Fibroblast of skin of scalp (primary cell): ENCODE measurements around the gene C20orf173.
"Not testable (repeated sequence)": the region's sequence is repeated elsewhere in the genome, so short reads cannot be mapped to it uniquely, and the experiment has no call there.

Source experiments
- DNase-seq: peaks from one replicate; pipeline ENCODE4 v3.0.0-alpha.2; 2013

C20orf173 gene

DNA sequence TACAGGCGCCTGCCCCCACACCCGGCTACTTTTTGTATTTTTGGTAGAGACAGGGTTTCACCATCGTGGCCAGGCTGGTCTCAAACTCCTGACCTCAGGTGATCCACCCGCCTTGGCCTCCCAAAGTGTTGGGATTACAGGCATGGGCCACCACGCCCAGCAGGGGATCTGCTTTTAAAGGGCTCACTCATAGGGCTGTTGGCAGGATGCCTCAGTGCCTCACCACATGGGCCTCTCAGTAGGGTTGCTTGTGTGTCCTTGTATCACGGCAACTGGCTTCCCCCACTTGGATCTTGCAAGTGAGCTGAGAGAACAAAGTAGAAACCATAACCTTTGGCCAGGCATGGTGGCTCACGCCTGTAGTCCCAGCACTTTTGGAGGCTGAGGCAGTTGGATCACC, 15.5 kb upstream of the C20orf173 start:
- DNase-seq = peak; percentile 61

DNA sequence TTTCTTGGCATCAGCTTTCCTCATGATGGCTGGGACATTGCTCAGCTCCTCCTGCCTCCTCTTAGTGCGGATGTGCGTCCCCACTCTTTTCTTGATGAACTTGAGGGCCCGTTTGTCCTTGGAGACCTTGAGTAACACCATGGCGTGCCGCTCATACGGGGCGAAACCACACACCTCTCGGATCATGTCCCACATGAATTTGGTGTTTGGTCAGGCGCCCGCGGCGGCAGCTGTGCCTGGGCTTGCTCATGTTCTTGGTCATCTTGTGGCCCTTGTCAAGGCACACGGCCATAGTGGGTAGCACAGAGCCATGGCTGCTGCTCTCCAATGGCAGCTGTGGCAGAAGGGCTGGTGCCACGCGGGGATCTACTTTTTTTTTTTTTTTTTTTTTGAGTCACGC, 15.0 kb upstream of the C20orf173 start:
- no peak for DNase-seq

DNA sequence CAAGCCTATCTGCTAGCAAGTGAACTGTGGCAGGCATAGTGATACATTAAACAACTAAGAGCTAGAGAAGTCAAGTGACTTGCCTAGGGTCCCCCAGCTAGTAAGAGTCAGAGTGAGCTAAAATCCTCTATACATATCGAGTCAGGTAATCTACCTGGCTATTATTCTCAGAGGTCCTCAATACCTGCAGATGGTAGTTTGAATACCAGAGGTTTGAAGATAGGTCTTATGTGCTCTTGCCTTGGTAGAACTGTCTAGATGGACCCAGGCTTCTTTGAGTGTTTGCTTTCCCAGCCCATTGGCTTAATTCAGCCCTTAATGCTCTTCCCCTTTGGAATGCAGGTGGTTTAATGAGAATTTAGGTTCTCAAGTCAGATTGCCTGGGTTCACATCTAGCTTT, 13.5 kb upstream of the C20orf173 start:
- no peak for DNase-seq

DNA sequence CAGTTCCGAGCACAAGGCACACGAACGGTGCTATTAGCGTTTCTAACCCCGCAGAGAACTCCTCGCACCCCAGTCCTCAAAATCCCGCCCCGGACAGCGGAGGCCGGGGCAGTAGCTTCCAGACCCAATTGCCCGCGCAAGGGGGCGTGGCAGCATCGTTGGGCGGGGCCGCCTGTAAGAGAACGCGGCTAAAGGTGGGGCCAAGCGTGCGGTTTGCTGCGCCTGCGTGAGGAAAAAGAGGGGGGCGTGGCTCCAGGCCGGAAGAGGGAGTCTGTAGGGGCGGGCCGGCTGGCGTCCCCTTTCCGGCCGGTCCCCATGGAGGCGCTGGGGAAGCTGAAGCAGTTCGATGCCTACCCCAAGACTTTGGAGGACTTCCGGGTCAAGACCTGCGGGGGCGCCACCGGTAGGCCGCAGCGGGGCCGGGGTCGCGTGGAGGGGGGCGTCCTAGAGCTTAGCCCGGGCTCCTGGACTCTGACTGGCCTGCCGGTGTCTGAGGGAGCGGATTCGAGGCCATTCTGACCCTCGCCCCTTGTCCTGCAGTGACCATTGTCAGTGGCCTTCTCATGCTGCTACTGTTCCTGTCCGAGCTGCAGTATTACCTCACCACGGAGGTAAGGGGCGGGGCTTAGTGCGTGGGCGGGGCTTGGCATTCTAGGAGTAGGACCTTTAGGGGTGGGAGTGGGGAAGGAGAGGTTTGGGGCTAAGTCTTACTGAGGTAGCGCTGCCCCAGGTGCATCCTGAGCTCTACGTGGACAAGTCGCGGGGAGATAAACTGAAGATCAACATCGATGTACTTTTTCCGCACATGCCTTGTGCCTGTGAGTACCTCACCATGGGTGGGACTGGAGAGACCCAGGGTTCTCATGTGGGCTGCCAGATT, 12.6 kb upstream of the C20orf173 start, which contains the start of gene ERGIC3:
Gene ERGIC3, plus strand, starts transcription at position 296 of the 880 bp plus-strand sequence. Its CDS starts 20 bp downstream, at position 316.
- peak; percentile 96 for DNase-seq

DNA sequence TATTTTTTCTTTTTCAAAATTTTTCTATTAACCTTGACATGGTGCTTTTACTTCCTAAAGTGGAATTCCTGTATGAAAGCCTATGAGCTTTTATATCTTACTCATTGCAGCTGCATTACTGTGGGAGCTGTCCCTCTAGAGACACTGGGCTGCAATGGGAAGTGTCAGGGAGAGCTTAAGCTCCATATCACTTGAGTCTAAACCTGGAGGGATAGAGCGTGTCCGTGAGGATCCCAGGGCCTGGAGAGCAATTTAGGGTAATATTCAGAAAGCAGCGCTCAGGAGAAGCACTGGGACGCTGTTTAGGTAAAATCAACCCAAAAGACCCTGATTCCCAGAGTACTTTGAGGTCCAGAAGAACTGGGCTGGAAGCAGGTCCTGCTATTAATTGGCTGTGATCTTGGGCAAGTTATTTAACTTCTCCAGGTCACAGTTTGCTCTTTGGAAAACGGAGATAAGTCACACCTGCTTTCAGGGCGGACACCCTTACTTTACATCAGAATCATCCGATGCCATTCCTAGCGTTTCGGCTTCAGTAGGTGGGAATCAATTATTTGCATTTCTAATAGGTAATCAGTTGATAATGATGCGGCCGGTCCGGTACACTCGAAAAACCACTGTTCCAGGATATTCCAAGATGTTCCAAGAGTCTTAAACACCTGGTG, 11.8 kb upstream of the C20orf173 start:
- no peak for DNase-seq

DNA sequence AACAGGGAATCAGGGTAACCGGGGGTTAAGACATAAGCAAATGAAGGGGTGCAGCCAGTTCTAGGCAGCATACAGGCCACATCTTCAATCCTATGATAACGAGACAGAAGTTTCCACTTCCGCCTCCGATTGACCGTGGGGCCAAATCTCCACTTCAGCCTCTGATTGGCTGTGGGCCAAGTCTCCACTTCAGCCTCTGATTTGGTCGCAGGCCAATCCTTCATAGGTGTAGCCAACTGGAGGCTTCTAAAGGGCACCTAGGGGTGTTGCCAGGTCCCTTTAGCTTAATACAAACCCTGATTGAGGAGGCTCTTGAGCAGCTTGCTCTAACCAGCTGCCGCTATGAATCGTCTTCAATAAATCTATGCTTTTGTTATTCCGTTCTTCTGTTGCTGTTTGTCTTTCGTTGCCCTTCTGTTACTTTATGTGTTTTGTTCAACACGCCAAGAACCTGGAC, 10.3 kb upstream of the C20orf173 start:
- DNase-seq = no peak

DNA sequence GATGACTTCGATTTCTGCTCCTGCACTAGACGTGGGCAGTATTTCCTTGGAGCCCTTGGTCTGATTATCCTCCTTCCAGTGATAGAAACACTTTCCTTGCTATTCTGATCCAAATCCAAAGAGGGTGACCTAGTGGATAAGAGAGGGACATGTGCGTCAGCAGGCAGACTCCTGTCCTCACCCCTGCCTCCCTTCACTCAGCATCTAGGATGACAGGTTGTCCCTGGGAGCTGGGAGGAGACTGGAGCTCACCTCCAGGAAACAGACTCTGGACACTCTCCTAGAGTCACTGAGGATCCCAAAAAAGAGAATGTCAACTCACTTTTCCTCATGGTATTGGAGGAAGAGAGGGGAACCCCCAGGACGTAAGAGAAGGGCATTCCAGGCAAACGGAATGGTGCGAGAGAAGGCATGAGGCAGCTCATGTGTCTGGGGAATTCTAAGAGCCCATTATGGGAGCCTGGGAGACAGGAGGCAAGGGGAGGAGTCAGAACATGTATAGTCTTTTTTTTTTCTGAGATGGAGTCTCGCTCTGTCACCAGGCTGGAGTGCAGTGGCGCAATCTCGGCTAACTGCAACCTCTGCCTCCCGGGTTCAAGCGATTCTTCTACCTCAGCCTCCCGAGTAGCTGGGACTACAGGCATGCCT, 2.2 kb downstream of the C20orf173 start:
- DNase-seq = no peak

DNA sequence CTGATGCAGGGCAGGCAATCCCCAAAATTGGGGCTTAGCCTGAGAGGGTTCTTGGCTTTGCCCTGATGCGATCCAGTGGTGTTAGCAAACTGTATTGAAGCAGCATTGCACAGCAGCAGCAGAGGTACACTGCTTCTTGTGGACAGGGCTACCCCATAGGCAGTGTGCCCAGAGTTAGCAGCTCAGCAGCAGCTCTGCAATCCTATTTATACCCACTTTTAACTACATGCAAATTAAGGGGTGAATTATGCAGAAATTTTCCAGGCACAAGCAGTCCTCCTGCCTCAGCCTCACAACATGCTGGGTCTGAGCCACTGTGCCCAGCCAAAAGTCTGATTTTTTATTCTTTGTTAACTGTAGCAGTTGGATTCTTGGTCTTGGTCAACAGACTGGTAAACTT, 3.8 kb downstream of the C20orf173 start:
- no peak for DNase-seq

DNA sequence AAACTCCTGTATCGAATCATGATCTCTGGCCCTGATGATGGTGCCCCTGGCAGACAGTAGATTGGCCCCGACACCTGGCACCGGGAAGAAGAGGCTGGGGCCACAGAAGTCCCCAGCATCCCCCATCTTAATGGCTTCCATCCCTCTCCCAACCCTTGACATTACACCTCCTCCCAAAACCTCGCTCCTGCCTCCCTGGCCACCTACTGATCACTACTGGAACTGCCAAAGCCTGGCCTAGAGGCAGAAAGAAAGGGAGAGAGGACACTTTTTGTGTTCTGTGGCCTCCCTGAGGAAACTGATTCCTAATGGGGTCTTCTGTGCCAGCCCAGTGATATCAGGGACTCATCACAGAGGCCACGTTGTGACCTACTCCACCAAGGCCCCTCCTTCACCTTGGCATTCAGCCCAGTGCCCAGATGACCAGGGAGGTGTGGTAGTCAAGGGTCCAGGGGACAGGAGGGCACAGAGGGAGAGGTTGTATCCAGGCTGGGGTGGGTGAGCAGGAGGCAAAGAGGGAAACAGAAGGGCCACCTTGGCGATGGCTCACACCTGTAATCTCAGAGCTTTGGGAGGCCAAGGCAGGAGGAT, 6.1 kb downstream of the C20orf173 start:
- DNase-seq = no peak

DNA sequence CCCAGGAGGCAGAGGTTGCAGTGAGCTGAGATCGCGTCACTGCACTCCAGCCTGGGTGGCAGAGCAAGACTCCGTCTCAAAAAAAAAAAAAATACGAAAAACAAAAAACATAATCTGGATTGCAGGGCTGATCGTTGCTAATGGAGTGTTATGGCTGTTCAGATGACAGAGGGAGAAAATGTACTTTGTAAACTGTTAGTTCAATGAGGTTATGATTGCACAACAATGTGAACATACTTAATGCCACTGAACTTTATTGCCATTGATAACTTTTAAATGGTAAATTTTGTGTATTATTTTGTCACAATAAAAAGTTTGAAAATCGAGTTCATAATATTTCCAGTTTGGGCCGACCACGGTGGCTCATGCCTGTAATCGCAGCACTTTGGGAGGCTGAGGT, 10.5 kb downstream of the C20orf173 start:
- DNase-seq = no peak

DNA sequence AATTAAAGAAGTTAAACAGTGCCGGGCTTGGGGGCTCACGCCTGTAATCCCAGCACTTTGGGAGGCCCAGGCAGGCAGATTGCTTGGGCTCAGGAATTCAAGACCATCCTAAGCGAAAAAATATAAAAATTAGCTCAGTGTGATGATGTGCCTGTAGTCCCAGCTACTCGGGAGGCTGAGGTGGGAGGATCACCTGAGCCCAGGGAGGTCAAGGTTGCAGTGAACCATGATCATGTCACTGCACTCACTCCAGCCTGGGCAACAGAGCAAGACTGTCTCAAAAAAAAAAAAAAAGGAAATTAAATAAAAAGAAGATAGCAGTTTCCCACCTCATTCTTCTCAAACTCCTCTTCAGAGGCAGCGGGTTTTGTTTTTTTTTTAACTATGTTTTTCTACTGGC, 11.7 kb downstream of the C20orf173 start:
- not testable (repeated sequence) for DNase-seq

DNA sequence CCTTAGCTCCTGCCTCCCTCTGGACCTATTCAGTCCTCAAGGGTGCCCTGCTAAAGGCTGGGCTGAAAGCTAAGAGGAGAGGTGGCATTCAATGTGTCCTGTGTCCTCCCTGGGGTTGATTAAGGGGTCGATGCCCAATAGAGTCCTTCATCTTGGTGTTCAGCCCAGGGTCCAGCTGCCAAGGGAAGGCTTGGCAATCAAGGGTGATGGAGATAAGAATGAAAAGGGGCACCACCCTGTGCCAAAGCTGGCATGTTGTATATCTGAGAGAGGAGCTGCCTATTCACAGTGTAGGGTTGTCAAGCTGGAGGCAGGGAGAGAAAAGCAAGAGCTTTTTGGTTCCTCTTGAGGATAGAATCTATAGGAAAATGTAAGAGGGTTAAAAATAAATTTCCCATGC, 12.3 kb downstream of the C20orf173 start:
- no peak for DNase-seq

DNA sequence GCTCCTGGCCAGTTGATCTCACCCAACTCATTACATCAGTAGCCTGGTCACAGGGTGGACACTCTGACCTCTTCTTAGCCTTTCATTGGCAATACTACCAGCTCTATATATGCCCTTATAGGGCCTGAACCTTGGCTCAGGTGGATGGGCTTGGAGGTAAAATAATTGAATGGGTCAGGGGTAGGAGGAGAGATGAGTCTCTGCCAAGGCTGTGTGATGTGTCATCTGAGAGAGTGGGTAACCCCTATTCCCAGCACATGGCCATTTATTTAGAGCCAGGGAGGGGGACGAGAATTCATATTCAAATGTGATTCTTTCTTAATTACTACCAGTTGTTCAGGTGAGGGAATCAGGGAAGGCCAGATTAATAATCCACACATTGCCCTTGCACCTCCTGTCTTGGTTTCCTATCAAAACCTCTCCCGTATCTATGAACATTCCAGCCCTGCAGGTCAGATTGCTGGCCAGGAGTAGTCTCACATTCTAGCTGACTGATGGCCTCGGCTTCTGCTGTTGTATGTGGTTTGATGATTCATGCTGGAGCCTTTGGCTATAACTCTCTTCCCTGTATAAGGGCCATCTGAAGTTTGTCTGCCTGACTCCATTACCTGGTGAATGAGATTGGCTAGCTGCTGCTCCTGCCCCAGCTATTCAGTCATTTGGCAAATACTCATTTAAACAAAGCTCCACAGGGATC, 13.4 kb downstream of the C20orf173 start:
- DNase-seq = peak; percentile 63

DNA sequence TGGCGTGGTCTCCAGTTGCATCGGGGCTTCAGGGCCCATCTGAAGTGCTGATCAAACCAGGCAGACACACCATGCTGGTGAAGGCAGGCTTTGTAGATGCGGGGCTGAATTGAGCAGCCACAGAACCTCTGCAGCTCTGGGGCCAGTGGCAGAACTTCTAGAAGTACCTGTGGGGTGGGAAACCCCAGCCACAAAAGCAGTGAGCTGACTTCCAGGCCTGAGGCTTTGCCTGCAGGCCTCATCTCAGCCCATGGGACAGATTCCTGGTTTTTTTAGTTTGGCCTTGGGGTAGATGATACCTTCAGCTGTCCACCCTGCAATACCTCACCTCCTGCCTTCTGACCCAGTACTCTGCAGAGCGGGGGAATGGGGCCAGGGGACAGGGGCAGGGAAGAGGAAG, 14.1 kb downstream of the C20orf173 start:
- no peak for DNase-seq

DNA sequence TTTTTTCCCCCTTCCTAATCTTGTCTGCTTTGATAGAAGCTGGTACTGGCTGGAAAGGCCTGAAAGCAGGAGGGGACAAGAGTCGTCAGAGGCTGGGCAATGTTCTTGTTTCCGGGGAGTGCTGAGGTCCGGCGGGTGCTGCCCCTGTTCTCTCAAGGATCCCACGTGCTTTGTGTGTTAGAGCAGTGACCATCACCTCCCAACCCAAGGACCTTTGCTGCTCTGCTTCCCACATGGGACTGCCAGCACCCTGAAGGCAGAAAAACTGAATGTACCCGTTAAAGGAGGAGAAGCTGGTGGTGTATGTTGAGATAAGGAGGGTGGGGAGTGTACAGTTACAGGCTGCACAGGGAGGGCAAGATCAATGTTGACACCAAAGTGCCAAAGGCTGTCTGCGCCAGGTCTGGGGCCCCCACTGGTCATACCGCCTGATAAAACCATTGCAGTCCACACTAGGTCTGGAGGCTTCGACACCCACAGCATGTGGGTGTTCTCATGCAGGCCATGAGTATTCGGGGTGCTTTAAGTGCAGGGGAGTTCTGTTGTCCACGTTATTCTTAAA, 15.0 kb downstream of the C20orf173 start:
- DNase-seq = no peak

DNA sequence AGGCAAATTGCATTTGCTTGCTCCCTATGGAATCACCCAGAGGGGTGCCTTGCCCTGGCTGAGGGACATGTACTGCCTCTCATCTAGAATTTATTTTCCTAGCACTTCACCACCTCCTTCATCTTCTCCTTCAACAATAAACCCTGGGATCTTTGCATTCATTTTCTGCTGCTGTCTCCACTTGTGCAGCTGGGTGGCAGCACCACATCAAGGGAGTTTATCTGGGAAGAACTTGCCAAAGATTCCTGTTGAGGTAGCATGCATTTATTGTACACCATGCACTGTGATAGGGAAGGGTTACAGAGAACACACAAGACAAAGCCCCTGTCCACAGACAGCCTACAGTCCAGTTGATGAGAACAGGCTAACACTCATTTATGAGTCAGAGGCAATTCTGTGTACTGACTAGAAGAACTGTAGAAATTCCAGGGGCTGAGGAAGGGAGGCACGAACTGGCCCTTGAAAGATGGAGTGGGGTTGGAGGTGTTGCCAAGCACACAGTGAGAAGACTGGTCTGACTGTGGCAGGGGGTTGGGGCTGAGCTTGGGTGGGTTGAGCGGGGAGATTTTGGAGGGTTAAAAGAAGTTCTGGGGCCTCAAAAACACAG, 17.5 kb downstream of the C20orf173 start:
- peak; percentile 47 for DNase-seq

DNA sequence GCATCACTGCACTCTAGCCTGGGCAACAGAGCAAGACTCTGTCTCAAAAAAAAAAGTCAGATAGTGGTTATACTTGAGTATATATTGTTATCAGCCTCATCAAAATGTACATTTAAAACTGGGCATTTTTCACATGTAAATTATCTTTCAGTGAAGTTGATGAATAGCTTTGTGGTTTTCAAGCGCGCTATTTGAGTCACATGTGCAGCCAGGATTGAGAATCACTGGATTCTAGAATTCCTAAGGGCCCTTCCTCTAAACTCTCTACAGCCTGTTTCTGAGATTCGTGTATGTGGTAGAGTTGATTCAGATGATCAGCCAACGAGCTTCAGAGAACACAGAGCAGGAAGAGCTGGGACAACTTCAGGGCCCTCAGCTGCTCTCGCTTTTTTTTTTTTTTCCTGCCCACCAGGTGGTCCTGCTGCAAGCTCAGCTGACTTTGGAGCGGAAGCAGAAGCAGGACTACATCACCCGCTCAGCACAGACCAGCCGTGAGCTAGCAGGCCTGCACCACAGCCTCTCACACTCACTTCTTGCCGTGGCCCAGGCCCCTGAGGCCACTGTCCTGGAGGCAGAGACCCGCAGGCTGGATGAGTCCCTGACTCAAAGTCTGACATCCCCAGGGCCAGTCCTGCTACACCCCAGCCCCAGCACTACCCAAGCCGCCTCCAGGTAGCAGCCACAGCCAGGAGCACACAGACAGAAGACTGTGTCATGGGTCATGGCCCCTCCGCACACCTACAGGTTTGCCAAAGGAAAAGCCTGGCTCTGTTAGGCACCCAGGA, 18.3 kb downstream of the C20orf173 start:
- peak; percentile 69 for DNase-seq

DNA sequence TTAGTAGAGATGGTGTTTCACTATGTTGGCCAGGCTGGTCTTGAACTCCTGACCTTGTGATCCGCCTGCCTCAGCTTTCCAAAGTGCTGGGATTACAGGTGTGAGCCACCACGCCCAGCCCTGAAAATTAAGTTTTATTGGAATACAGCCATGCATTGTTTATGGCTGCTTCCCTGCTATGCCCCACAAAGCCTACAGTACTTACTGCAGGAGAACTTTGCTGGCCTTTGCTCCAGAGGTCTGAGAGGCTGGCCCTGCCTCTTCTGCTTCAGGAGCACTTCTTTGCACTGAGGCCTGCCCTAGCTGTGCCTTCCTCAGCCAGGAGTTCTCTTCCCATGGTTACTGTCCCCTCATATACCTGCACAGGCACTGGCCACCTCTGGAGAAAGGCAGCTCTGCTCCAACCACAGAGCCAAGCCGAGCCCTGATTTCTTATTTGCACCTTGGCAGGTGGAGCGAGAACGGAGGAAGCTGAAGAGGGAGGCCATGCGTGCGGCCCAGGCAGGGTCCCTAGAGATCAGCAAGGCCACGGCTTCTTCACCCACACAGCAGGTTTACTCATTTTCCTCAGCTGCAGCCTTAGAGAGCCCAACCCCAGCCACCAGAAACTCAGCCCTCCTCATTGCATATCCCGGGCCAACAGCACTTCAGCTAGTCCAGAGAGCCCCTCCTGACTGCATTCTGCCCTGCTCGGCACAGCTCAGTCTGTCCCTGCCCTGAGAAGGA, 20.8 kb downstream of the C20orf173 start:
- DNase-seq = no peak

DNA sequence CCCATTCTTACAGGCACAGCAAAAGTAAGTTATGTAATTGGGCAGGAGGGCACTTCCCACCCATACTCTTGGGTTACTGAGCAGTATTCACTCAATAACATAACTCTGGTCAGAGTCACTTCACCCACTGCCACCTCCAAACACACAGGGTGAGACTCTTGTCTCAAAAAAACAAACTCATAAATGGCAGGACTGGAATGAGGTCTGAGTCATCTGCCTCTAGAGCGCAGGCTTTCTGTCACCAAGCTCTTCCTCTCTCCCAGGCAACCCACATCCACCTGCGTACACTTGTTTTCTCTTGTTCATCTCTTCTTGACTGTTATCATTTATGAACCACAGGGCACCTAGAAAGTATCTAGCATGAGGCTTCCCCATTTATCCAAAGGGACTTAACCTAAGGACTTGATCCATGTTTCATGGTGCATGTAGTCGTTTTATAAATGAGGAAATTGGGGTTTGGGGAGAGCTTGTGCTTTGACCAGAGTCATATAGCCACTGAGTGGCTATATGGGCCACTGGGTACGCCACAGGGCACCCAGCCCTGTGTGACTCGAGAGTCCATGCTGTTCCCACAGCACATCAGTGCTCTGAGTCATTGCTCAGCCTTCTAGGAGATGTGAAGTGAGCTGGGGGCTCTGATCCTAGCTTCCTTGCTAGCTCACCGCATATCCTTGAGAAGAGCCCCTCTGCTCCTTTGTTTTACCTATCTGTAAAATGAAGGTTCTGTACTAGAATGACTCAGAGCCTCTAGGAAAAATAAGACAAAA, 22.4 kb downstream of the C20orf173 start:
- no peak for DNase-seq
